ENCODE data around the gene RAVER1.
A peak's percentile ranks its signal among the peaks of the same experiment; 100 is the strongest.
"Not testable (repeated sequence)": the region's sequence is repeated elsewhere in the genome, so short reads cannot be mapped to it uniquely, and the experiment has no call there.

The RAVER1 gene

DNA sequence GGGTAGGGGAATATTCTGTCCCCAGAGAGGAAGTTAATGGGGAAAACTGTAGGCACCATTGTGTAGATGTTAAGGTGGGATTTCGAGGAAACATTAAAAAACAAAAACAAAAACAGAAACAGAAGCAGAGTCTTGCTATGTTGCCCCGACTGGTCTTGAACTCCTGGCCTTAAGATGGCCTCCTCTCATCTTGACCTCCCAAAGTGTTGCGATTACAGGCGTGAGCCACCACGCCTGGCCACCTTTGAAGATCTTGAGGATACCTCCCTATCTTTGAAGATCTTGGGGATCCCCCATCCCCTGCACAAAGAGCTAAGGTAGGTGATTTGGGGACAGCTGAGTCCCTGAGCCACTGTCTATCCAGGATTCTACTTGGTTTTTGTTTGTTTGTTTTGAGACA is 6.6 kb upstream of the RAVER1 start:
- no peaks in the 10 kb centered on the region for H3K27me3 ChIP-seq (ENCODE audit: control insufficient read depth, insufficient read depth, low read length)
- no peak overlapping the region for H3K4me3 ChIP-seq (ENCODE audit: low read depth, low read length)
- peaks cover 14% of the 10 kb centered on the region; the same call in 1 of the 2 replicates for H3K4me1 ChIP-seq (ENCODE audit: control insufficient read depth, insufficient read depth, low read length)
- H3K36me3 ChIP-seq (ENCODE audit: control insufficient read depth, insufficient read depth, low read length), result no peaks in the 10 kb centered on the region
- no peaks in the 10 kb centered on the region for H3K9me3 ChIP-seq (ENCODE audit: control insufficient read depth, insufficient read depth, low read length)
- H3K9ac ChIP-seq (ENCODE audit: low read depth, low read length), result no peak overlapping the region
- no peak overlapping the region for H3K27ac ChIP-seq (ENCODE audit: low read depth, low read length)

- H3K9ac ChIP-seq (ENCODE audit: low read depth, low read length), result peak within 1 kb of the TSS; percentile 34
- H3K4me3 ChIP-seq (ENCODE audit: low read depth, low read length), result no peak within 1 kb of the TSS
- H3K9me3 ChIP-seq (ENCODE audit: control insufficient read depth, insufficient read depth, low read length), result no peaks in the 10 kb centered on the region
- no peaks in the 10 kb centered on the region for H3K36me3 ChIP-seq (ENCODE audit: control insufficient read depth, insufficient read depth, low read length)
- peaks cover 15% of the 10 kb centered on the region; the same call in 1 of the 2 replicates for H3K4me1 ChIP-seq (ENCODE audit: control insufficient read depth, insufficient read depth, low read length)
- H3K27me3 ChIP-seq (ENCODE audit: control insufficient read depth, insufficient read depth, low read length), result peaks cover 2% of the 10 kb centered on the region; the same call in 1 of the 2 replicates
- H3K27ac ChIP-seq (ENCODE audit: low read depth, low read length), result no peak within 1 kb of the TSS
Observed at GRCh38 chr19:10339380-10339960, 6.1 kb upstream of the RAVER1 start, which contains the start of gene ICAM3. TSS of gene ICAM3 (minus strand) at chr19:10339624. CDS start at chr19:10339614, 10 bp downstream.

DNA sequence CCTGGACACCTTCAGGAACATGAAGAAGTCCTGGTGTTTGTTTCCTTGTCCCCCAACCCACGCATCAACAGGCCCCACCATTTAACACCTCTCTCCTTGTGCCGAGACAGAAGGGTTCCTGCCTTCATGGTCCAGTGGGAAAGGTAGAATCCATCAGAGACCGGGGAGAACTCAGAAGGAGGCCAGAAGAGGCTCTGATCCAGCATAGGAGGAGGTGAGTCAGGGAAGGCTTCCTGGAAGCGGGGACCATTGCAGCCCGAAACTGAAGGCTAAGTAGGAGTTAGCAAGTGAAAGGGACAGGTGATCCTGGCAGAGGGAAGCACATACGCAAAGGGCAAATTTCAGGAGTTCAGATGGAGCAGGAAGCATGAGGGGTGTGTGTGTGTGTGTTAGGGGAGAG is 5.6 kb upstream of the RAVER1 start:
- Histone ChIP-seq H3K9ac (ENCODE audit: low read depth, low read length) (peak overlapping the region; percentile 34), H3K4me1 (ENCODE audit: control insufficient read depth, insufficient read depth, low read length) (peaks cover 18% of the 10 kb centered on the region; the same call in 1 of the 2 replicates), H3K36me3 (ENCODE audit: control insufficient read depth, insufficient read depth, low read length) (no peaks in the 10 kb centered on the region), H3K27ac (ENCODE audit: low read depth, low read length) (no peak overlapping the region), H3K4me3 (ENCODE audit: low read depth, low read length) (no peak overlapping the region), H3K27me3 (ENCODE audit: control insufficient read depth, insufficient read depth, low read length) (peaks cover 6% of the 10 kb centered on the region; the same call in 1 of the 2 replicates), H3K9me3 (ENCODE audit: control insufficient read depth, insufficient read depth, low read length) (no peaks in the 10 kb centered on the region)

DNA sequence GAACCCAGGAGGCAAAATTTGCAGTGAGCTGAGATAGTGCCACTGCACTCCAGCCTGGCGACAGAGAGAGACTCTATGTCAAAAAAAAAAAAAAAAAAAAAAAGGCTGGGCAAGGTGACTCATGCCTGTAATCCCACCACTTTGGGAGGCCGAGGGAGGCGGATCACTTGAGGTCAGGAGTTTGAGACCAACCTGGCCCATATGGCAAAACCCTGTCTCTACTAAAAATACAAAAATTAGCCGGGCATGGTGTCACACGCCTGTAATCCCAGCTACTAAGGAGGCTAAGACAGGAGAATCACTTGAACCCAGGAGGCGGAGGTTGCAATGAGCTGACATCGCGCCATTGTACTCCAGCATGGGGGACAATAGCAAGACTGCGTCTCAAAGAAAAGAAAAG is 3.4 kb upstream of the RAVER1 start:
- H3K36me3 ChIP-seq (ENCODE audit: control insufficient read depth, insufficient read depth, low read length); H3K27ac ChIP-seq (ENCODE audit: low read depth, low read length); H3K9ac ChIP-seq (ENCODE audit: low read depth, low read length); H3K27me3 ChIP-seq (ENCODE audit: control insufficient read depth, insufficient read depth, low read length); H3K9me3 ChIP-seq (ENCODE audit: control insufficient read depth, insufficient read depth, low read length); H3K4me3 ChIP-seq (ENCODE audit: low read depth, low read length): not testable (repeated sequence)
- peaks cover 22% of the 10 kb centered on the region for H3K4me1 ChIP-seq (ENCODE audit: control insufficient read depth, insufficient read depth, low read length)

- no peak overlapping the region; the same call in 1 of the 2 replicates for H3K4me3 ChIP-seq (ENCODE audit: low read depth, low read length)
- peaks cover 22% of the 10 kb centered on the region for H3K4me1 ChIP-seq (ENCODE audit: control insufficient read depth, insufficient read depth, low read length)
- no peak overlapping the region for H3K27ac ChIP-seq (ENCODE audit: low read depth, low read length)
Observed at GRCh38 chr19:10335352-10335985, 2.1 kb upstream of the RAVER1 start.

GRCh38 chr19:10334588-10335351 is 1.4 kb upstream of the RAVER1 start:
- H3K27ac ChIP-seq (ENCODE audit: low read depth, low read length), result no peak overlapping the region
- no peak overlapping the region for H3K9ac ChIP-seq (ENCODE audit: low read depth, low read length)
- H3K4me1 ChIP-seq (ENCODE audit: control insufficient read depth, insufficient read depth, low read length), result peaks cover 22% of the 10 kb centered on the region
- H3K36me3 ChIP-seq (ENCODE audit: control insufficient read depth, insufficient read depth, low read length), result peaks cover 11% of the 10 kb centered on the region
- H3K4me3 ChIP-seq (ENCODE audit: low read depth, low read length), result peak overlapping the region; percentile 90
- peaks cover 6% of the 10 kb centered on the region; the same call in 1 of the 2 replicates for H3K27me3 ChIP-seq (ENCODE audit: control insufficient read depth, insufficient read depth, low read length)
- no peaks in the 10 kb centered on the region for H3K9me3 ChIP-seq (ENCODE audit: control insufficient read depth, insufficient read depth, low read length)

More at GRCh38 chr19:10335352-10335985, 2.1 kb upstream of the RAVER1 start:
- Histone ChIP-seq H3K9ac (ENCODE audit: low read depth, low read length) (no peak overlapping the region), H3K9me3 (ENCODE audit: control insufficient read depth, insufficient read depth, low read length) (no peaks in the 10 kb centered on the region), H3K36me3 (ENCODE audit: control insufficient read depth, insufficient read depth, low read length) (peaks cover 4% of the 10 kb centered on the region), H3K27me3 (ENCODE audit: control insufficient read depth, insufficient read depth, low read length) (peaks cover 6% of the 10 kb centered on the region; the same call in 1 of the 2 replicates)

DNA sequence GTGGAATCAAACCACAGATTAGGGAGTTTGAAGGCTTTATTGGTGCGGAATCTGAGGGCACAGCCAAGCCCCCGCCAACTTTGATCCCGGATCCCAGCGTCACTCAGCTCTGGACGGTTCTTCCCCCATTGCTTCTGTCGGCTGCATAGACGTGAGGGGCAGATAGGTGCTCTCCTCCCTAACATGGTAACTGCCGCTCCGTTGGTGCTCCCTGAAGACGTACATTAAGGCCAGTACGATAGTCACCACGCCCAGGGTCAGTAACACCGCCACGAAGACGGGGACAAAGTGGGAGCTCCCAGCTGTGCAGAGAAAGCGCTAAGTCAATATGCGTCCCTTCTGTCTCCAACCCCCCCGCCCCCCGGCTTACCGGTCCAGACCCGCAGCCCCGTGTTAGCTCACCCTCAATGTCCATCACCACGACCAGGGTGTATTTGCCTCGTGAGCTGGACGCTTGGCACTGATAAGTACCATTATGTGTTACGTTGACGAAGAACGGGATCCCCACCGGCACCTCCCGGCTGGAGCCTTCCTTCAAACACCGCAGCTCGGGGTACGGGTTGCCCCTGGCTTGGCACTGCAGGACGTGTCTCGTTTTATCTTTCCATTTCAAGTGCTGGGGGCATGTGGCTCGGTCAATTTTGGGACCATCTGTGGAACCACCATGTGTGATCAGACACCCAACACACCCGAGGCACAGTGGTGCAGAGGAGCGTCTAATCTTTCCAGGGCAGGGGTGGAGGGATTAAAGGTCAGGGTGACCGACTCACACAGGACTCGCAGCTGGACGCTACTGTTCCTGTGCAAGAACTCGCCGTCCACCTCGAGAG is 644 bp upstream of the RAVER1 start:
- Histone ChIP-seq H3K36me3 (ENCODE audit: control insufficient read depth, insufficient read depth, low read length) (peaks cover 19% of the 10 kb centered on the region), H3K27me3 (ENCODE audit: control insufficient read depth, insufficient read depth, low read length) (peaks cover 6% of the 10 kb centered on the region; the same call in 1 of the 2 replicates), H3K27ac (ENCODE audit: low read depth, low read length) (peak overlapping the region; percentile 16), H3K4me1 (ENCODE audit: control insufficient read depth, insufficient read depth, low read length) (peaks cover 15% of the 10 kb centered on the region), H3K9ac (ENCODE audit: low read depth, low read length) (no peak overlapping the region), H3K4me3 (ENCODE audit: low read depth, low read length) (peak overlapping the region; percentile 90), H3K9me3 (ENCODE audit: control insufficient read depth, insufficient read depth, low read length) (no peaks in the 10 kb centered on the region)

DNA sequence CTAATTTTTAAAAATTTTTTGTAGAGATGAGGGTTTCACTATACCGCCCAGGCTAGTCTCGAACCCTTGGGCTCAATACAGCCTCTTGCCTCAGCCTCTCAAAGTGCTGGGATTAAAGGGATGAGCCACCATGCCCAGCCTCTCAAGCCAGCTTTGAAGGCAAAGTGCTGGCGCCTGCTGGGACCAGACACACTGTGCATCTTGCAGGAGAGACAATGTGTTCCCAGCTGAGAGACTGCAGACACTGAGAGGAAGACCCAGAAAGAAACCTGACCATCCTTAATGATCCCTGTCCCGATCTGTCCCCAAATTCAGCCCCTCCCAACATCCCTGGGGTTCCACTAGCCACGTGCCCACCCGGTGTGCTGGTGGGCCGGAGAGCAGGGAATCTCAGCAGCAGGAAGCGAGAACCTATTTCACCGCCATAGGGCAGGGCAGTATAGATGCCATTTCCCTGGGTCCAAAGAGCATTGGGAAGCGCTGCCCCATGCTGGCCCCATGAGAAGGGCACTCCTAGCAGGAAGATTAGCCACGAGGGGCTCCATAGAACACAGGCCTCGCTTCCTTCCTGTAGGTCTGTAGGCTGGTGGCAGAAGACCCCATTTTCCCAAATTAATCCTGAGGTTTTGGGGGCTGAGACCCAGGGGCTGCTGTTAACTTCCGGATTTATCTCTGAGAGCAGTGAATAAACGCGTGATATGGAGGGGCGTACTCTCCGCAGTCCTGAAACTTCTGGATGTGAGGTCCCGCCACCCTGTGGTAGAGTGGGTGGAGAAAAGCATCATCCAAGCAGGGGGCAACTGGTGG is 968 bp downstream of the RAVER1 start:
- H3K9ac ChIP-seq (ENCODE audit: low read depth, low read length), result peak overlapping the region; percentile 84
- H3K36me3 ChIP-seq (ENCODE audit: control insufficient read depth, insufficient read depth, low read length), result peaks cover 35% of the 10 kb centered on the region
- H3K4me3 ChIP-seq (ENCODE audit: low read depth, low read length), result peak overlapping the region; percentile 90
- peak overlapping the region; percentile 60 for H3K27ac ChIP-seq (ENCODE audit: low read depth, low read length)
- H3K27me3 ChIP-seq (ENCODE audit: control insufficient read depth, insufficient read depth, low read length), result peaks cover 6% of the 10 kb centered on the region; the same call in 1 of the 2 replicates
- H3K4me1 ChIP-seq (ENCODE audit: control insufficient read depth, insufficient read depth, low read length), result peaks cover 12% of the 10 kb centered on the region
- no peaks in the 10 kb centered on the region for H3K9me3 ChIP-seq (ENCODE audit: control insufficient read depth, insufficient read depth, low read length)

DNA sequence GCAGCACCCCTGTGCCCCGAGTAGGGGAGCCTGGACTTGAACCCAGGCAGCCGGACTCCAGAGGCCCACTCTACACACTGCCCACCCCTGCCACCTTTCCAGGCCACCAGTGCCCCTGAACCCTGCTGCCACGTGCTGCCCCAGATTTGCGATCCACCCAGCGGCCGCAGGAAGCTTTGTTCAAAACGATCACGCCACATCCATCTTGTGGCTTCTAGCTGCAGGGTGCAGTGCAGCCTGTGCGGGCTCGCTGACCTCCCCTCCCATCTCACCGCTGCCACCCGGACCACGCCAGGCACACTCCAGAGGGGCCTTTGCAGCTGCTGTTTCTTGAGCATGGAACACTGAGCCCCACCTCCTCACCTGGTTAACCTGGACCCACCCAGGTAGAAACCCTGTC is 3.8 kb downstream of the RAVER1 start:
- peaks cover 5% of the 10 kb centered on the region; the same call in 1 of the 2 replicates for H3K27me3 ChIP-seq (ENCODE audit: control insufficient read depth, insufficient read depth, low read length)
- peaks cover 61% of the 10 kb centered on the region for H3K36me3 ChIP-seq (ENCODE audit: control insufficient read depth, insufficient read depth, low read length)
- H3K27ac ChIP-seq (ENCODE audit: low read depth, low read length), result no peak overlapping the region
- no peak overlapping the region for H3K4me3 ChIP-seq (ENCODE audit: low read depth, low read length)
- H3K4me1 ChIP-seq (ENCODE audit: control insufficient read depth, insufficient read depth, low read length), result peaks cover 8% of the 10 kb centered on the region
- no peak overlapping the region for H3K9ac ChIP-seq (ENCODE audit: low read depth, low read length)
- H3K9me3 ChIP-seq (ENCODE audit: control insufficient read depth, insufficient read depth, low read length), result no peaks in the 10 kb centered on the region
